D341Med (cell line): ENCODE results near the gene NPB.

Experiments used
- DNase-seq: peaks from one replicate; pipeline ENCODE4 v3.0.0; 2012; ENCODE audit warnings: low spot score

Gene NPB

GRCh38 chr17:81926451-81927151 is 24.6 kb downstream of the NPB start:
- peak; percentile 67 for DNase-seq

- no peak for DNase-seq
These were observed 25.2 kb downstream of the NPB start for GRCh38 chr17:81927152-81927652.

- peak; percentile 100 for DNase-seq
These were observed 25.9 kb downstream of the NPB start, which contains the start of gene MAFG for GRCh38 chr17:81927653-81928543. Gene MAFG, minus strand, starts transcription at chr17:81927735. Its CDS starts 4,550 bp downstream, at chr17:81923185.

GRCh38 chr17:81928544-81929252 is 26.7 kb downstream of the NPB start:
- DNase-seq, result peak; percentile 67

DNA sequence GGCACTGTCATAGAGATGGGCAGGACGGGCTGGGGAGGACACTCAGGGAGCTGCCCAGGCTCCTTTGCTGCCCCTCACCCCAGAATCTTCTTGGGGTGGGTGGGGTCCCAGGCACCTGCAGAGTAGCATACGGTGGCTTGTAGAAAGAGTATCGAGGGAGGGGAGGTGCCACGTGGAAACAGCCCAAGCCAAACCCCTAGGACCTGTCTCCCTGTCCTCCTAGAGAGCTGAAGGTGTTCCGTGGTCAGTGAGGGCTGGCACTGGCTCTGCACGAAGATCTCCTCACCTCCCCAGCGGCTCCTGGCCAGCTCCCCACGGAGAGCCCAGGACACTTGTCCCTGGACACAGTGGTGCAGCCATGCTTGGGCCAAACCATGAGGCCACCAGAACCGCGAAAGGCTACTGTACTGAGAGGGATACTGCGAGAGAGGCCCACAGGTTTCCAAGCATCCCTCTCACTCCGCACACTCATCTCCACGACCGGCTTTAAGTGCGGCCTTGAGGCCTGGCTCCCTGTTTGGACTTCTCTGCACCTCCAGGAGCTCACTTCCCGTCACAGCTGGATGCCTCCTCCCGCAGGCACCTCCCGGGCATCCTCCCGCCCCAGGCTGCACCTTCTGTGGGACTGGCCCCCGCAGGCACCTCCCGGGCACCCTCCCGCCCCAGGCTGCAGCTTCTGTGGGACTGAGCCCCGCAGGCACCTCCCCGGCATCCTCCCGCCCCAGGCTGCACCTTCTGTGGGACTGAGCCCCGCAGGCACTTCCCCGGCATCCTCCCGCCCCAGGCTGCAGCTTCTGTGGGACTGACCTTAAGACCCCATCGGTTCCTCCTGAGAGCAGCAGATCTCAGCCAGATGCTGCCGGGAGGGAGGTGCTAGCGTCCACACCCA is 27.5 kb downstream of the NPB start:
- DNase-seq, result no peak

DNA sequence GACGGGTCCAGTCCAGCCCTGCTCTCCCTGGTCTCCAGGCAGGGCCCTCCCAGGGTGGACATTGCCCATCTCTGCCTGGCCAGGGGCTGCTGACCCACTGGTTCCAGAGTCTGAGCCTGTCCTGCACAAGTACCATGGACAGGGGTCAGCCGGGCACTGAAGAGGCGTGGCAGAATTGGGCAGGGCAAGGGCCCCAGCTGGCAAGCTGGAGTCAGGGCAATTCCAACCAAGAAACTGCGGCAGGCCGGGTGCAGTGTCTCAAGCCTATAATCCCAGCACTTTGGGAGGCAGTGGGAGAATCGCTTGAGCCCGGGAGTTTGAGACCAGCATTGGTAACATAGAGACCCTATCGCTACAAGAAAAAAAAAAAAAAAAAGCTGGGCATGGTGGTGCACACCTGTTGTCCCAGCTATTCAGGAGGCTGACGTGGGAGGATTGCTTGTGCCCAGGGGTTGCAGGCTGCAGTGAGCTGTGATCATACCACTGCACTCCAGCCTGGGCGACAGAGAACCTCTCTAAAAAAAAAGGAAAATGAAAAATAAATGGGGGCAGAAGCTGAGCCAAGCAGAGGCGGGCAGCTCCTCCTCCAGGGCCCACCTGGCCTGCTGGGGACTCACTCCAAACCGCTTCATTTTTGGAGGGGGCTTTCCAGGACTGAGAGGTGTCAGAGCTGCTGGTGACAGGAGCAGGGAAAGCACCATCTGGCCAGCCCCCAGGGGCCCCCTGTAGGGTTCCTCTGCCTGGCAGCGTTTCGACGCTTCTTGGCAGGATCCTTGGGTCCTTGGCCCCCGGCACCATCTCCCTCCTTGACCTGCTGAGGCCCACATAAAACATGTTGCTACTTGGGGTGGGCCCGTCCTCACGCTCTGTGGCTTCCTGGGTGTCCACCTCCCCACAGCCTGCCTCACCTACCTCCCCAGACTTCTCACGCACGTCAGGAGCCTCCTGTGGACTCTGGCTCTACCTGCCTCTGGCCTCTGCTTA is 28.4 kb downstream of the NPB start:
- DNase-seq, result no peak

DNA sequence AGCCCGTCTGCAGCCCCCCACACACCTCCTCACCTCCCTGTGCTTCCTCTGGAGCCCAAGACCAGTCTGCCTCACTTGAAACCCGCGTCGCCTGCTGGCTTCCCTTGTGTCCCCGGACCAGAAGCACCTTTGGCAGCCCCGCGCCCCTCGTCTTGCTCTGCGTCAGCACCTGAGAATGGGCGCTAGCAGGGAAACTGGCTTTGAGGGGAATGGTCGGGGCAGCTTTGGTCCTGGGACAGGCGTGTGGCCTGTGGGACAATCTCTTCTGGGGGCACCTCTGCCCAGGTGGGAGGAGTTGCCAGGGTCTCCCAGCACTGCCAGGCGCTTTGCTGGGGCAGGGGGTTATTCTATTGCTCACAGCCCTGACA is 29.1 kb downstream of the NPB start:
- DNase-seq, result no peak

- DNase-seq, result peak; percentile 72
These were observed 29.7 kb downstream of the NPB start for GRCh38 chr17:81931557-81932332.

GRCh38 chr17:81932333-81932983 is 30.4 kb downstream of the NPB start:
- no peak for DNase-seq

DNA sequence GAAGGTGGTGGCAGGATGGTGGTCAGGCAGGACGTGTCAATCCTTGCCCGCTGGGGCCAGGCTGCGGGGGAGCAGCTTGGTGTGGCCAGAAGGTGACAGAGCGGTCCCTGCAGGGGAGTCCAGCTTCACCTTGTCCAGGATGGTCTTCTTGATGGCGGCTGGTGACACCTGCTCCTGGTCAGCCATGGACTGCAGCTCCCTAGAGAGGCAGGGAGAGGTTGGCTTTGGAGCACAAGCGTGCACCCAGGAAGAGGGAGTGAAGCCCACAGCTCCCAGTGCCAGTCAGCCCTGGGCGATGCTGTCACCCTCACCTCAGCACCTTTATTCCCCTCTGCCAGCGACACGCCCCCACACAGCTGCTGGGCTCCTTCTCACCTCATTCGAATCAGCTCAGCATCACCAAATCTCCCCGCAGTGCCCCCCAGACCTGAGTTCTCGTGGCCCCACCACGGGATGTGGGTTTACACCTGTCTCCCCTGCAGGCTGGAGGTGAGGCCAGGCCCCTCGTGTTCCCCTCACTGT is 31.2 kb downstream of the NPB start:
- no peak for DNase-seq

DNA sequence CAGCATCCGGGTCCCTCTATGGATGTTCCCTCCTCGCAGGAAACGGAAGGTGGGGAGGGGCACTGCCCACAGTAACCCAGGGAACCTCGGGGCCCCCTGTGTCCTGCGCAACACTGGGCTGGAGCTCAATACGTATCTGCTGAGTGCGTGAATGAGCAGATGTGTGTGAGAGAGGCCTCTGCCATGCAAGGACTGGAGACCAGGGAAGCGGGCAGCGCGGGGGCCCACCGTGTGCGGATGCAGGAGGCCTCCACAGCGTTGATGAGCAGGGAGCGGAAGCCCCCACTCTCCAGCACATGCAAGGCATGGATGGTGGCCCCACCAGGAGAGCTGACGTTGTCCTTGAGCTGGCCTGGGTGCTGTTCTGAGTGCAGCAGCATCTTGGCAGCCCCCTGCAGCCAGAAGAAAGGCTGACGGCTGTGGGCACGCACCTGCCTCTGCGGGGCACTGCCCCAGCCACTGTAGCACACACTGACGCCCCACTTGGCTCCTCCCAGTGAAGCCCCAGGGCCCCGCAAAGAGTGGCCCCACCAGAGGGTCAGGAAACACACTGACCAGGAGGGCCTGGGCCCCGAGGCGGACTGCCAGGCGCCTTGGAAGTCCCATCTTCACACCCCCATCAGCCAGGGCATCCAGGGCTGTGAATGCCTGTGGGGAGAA is 32.2 kb downstream of the NPB start:
- DNase-seq, result no peak

DNA sequence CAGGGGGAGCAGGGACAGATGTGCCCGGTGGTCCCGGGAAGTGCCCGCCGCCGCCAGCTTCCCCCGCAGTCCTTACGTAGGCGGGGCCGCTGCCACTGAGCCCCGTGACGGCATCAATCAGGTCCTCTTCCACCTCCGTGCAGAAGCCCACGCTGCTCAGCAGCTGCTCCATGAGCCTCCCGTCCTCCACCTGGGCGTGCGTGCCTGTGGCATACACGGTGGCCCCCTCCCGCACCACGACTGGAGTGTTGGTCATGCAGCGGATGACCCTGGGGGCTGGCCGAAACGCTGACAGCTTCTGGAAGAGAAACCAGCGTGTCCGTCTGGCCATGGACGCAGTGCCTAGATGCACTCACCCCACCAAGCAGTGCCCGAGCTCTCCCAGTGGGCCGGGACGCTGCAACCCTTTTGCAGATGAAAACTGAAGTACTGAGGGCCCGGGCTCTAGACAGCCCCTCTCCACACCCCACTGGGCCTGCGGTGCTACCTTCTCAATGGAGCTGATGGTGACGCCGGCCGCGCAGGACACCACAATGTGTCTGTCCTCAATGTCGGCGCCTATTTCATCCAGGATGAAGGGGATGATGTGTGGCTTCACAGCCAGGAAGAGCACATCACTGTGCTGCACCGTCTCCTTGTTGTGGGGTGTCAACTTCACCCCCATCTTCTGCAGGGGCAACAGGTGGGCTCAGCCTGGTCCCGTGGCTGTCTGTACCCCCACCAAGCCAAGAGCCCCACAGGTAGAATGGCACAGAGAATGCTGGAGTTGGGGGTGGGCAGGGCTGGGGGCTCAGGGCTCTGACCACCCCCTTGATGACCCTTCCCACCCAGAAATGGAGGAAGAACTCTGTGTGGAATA is 33.0 kb downstream of the NPB start:
- no peak for DNase-seq

DNA sequence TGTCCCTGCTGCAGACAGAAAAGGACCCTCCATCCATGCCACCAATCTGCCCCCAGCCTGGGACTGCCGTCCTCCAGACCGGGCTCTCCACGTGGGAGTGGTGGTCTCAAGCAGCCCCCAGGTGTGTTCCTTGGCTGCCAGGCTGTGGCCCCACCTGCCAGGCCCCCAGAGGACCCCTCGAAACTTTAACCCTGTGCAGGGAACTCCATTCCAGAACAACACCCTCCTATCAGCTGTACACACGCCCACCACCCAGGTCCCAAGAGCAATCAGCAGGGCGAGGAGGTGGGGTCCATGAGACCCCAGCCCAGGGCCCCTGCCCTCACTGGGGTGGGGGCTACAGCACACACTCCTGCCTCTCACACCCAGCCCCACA is 33.7 kb downstream of the NPB start:
- DNase-seq, result no peak

- DNase-seq, result no peak
These were observed 37.2 kb downstream of the NPB start for GRCh38 chr17:81939218-81939617.

GRCh38 chr17:81939881-81940385 is 37.9 kb downstream of the NPB start:
- DNase-seq, result no peak

DNA sequence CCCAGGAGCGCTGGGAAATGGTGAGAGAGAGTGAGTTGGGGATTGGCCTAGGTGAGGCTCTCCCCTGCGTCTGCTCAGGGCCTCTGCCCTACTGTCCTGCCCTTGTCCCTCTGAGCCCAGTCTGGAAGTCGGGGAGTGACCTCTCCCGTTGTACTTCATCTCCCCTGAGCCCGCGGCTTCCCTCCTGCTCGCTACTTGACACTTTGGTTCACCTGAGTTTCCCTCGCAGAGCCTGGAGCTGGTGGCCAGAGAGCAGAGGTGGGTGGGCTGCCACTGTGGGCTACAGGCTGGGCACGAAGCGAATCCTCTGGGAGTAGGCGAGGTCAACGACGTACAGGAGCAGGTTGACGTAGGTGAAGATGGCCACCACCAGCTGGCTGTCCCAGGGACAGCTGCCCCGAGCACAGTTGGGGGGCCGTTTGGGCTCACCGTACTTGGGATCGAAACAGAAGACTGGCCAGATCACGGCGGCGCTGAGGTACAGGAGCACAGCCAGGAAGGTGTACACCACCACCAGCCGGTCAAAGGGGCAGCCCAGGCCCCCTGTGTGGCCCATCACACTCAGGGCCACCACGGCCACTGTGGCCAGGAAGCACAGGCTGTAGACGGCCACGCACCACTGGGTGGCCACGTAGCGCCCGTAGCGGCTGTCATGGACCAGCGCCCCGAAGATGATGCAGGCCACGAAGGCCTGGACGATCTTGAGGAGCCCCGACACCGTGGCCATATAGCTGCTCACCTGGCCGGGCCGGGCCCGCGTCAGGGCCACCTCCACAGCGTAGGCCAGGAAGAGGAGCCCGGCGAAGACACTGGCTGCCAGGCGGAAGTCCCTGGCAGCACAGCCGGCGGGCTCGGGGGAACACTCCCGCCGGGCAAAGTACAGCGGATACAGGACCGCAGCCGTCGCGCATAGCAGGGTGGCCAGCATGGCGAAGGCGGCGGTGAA is 38.8 kb downstream of the NPB start:
- DNase-seq, result no peak
